ENCODE data around the gene TRAF7.

DNA sequence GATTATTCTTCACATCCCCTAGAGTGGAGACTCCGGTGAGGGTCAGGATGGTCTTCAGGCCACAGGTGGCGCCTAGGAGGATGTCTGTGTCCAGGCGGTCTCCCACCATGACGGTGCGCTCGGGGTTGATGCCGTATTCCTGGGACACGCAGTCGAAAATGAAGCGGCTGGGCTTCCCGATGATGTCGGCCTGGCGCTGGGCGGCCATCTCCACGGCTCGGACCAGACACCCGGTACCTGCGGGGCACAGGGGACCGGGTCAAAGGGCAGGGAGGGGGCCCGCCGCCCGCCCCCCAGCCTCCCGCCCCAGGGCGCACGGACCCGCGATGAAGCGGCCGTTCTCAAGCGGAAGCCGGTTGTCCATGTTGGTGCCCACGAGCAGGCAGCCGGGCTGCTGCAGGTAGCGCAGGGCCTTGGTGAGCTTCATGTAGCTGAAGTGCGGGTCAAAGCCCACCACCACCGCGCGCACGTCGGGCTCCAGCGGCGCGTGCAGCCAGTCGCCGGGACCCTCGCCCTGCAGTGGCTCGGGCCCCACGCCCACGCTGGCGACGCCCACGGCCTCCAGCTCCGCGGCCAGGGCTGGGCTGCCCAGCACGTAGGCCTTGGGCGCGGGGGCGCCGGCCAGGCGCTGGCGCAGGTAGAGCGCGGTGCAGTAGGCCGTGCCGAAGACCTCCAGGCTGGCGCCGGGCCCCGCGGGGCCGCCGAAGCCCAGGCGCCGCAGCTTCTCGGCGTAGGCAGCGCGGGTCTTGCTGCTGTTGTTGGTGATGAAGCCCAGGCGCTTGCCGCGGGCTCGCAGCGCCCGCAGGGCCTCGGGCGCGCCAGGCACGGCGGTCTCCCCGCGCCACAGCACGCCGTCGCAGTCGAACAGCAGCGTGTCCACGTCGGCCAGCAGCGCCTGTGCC, 58.5 kb downstream of the TRAF7 start:
- no peak for TF ChIP-seq POLR2AphosphoS5 (IDR thresholded peaks at IDR 0.05; ENCODE audit: low read depth, low read length)
- TF ChIP-seq, protein P1, sequence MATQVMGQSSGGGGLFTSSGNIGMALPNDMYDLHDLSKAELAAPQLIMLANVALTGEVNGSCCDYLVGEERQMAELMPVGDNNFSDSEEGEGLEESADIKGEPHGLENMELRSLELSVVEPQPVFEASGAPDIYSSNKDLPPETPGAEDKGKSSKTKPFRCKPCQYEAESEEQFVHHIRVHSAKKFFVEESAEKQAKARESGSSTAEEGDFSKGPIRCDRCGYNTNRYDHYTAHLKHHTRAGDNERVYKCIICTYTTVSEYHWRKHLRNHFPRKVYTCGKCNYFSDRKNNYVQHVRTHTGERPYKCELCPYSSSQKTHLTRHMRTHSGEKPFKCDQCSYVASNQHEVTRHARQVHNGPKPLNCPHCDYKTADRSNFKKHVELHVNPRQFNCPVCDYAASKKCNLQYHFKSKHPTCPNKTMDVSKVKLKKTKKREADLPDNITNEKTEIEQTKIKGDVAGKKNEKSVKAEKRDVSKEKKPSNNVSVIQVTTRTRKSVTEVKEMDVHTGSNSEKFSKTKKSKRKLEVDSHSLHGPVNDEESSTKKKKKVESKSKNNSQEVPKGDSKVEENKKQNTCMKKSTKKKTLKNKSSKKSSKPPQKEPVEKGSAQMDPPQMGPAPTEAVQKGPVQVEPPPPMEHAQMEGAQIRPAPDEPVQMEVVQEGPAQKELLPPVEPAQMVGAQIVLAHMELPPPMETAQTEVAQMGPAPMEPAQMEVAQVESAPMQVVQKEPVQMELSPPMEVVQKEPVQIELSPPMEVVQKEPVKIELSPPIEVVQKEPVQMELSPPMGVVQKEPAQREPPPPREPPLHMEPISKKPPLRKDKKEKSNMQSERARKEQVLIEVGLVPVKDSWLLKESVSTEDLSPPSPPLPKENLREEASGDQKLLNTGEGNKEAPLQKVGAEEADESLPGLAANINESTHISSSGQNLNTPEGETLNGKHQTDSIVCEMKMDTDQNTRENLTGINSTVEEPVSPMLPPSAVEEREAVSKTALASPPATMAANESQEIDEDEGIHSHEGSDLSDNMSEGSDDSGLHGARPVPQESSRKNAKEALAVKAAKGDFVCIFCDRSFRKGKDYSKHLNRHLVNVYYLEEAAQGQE (IDR thresholded peaks at IDR 0.05; ENCODE audit: insufficient read depth in 1 of 2, low read depth in 2 of 2, low read length in 2 of 2): no peak

All from PFSK-1 (cell line).